Cardiac muscle cell (in vitro differentiated cells and primary cell): ENCODE results near the gene GALNS. TPM values are rescaled to one million over a fixed set of nuclear protein-coding genes. Genes with fewer than 3 reads are reported as not detected.

Source experiments
- DNase-seq, 2 donors: peaks; one replicate each; pipeline versions ENCODE4 v3.0.0 to v3.0.0-alpha.2; 2010 to 2017; ENCODE audit warnings: low read depth in 1 of 2, low spot score in 1 of 2
- H3K27ac ChIP-seq: fragments of 200-600 bp; sonication (generic); 2 replicates; pipeline ENCODE4 v1.5.1; 2016
- H3K27me3 ChIP-seq: fragments of 200-600 bp; sonication (generic); 2 replicates; pipeline ENCODE4 v1.6.0; 2016; ENCODE audit warnings: control low read depth
- H3K36me3 ChIP-seq: fragments of 200-600 bp; sonication (generic); 2 replicates; pipeline ENCODE4 v1.5.1; 2016; ENCODE audit warnings: control low read depth
- H3K4me1 ChIP-seq: fragments of 200-600 bp; sonication (generic); 2 replicates; pipeline ENCODE4 v1.8.1; 2017; ENCODE audit warnings: low read depth, mild to moderate bottlenecking, mixed run types
- H3K4me3 ChIP-seq: fragments of 200-600 bp; sonication (generic); 2 replicates; pipeline ENCODE4 v1.5.1; 2016; ENCODE audit warnings: mild to moderate bottlenecking
- H3K9me3 ChIP-seq: fragments of 200-600 bp; sonication (generic); 2 replicates; pipeline ENCODE4 v1.5.1; 2017; ENCODE audit warnings: low read depth, mild to moderate bottlenecking, control low read depth
- CTCF ChIP-seq: IDR thresholded peaks from 2 replicates; pipeline ENCODE4 v1.5.1; 2012; ENCODE audit warnings: low read depth, mild to moderate bottlenecking, low read length
- polyA plus RNA-seq: library from polyadenylated mRNA; unstranded; fragments of >200 nt; fragmentation: Nextera tagmentation; extraction: Ambion mirVana; gene quantifications from 2 replicates; pipeline ENCODE4 v1.2.1, GENCODE V29; 2016
- total RNA-seq: library from RNA; depleted of rRNA; stranded (reverse); fragments of >200 nt; gene quantifications from 2 replicates; pipeline ENCODE4 v1.2.3, GENCODE V29; 2016

Gene GALNS
- total and polyA plus RNA-seq, 2 experiments from 2014 or later, result 28.3 to 31.0 TPM

- H3K27ac ChIP-seq, result no peak overlapping the region
- DNase-seq, result peak in 1 of 2 donors; percentile 55
- H3K36me3 ChIP-seq, result no peaks in the 10 kb centered on the region
- H3K9me3 ChIP-seq, result no peaks in the 10 kb centered on the region
- H3K4me3 ChIP-seq, result no peak overlapping the region
- TF ChIP-seq CTCF, result no peak
- H3K27me3 ChIP-seq, result no peaks in the 10 kb centered on the region
- H3K4me1 ChIP-seq, result no peaks in the 10 kb centered on the region
These were observed 30.2 kb upstream of the GALNS start for GRCh38 chr16:88886845-88887521.

- Histone ChIP-seq H3K4me1 (no peaks in the 10 kb centered on the region), H3K27me3 (no peaks in the 10 kb centered on the region), H3K36me3 (no peaks in the 10 kb centered on the region), H3K4me3 (no peak overlapping the region), H3K9me3 (no peaks in the 10 kb centered on the region), H3K27ac (no peak overlapping the region)
- no peak for TF ChIP-seq CTCF
- no peak for DNase-seq
These were observed 29.7 kb upstream of the GALNS start for GRCh38 chr16:88886420-88886844.

- H3K27ac ChIP-seq, result no peak overlapping the region
- no peak for TF ChIP-seq CTCF
- no peak for DNase-seq
- H3K4me3 ChIP-seq, result no peak overlapping the region
- H3K36me3 ChIP-seq, result no peaks in the 10 kb centered on the region
- no peaks in the 10 kb centered on the region for H3K27me3 ChIP-seq
- peaks cover 4% of the 10 kb centered on the region for H3K4me1 ChIP-seq
- H3K9me3 ChIP-seq, result no peaks in the 10 kb centered on the region
These were observed 29.0 kb upstream of the GALNS start for GRCh38 chr16:88885693-88886280.

GRCh38 chr16:88884569-88885271, 28.0 kb upstream of the GALNS start:
- Histone ChIP-seq H3K9me3 (no peaks in the 10 kb centered on the region), H3K4me1 (peaks cover 11% of the 10 kb centered on the region), H3K27ac (no peak overlapping the region), H3K36me3 (no peaks in the 10 kb centered on the region), H3K27me3 (no peaks in the 10 kb centered on the region), H3K4me3 (no peak overlapping the region)
- no peak for DNase-seq
- no peak for TF ChIP-seq CTCF

- H3K4me3 ChIP-seq, result no peak overlapping the region
- no peaks in the 10 kb centered on the region for H3K27me3 ChIP-seq
- H3K9me3 ChIP-seq, result no peaks in the 10 kb centered on the region
- H3K27ac ChIP-seq, result no peak overlapping the region
- peaks cover 11% of the 10 kb centered on the region for H3K4me1 ChIP-seq
- TF ChIP-seq CTCF, result no peak
- DNase-seq, result no peak
- H3K36me3 ChIP-seq, result no peaks in the 10 kb centered on the region
These were observed 27.2 kb upstream of the GALNS start for GRCh38 chr16:88883946-88884345.
